ENCODE data around the gene SYT5.
"Not testable (repeated sequence)": the region's sequence is repeated elsewhere in the genome, so short reads cannot be mapped to it uniquely, and the experiment has no call there.

DNA sequence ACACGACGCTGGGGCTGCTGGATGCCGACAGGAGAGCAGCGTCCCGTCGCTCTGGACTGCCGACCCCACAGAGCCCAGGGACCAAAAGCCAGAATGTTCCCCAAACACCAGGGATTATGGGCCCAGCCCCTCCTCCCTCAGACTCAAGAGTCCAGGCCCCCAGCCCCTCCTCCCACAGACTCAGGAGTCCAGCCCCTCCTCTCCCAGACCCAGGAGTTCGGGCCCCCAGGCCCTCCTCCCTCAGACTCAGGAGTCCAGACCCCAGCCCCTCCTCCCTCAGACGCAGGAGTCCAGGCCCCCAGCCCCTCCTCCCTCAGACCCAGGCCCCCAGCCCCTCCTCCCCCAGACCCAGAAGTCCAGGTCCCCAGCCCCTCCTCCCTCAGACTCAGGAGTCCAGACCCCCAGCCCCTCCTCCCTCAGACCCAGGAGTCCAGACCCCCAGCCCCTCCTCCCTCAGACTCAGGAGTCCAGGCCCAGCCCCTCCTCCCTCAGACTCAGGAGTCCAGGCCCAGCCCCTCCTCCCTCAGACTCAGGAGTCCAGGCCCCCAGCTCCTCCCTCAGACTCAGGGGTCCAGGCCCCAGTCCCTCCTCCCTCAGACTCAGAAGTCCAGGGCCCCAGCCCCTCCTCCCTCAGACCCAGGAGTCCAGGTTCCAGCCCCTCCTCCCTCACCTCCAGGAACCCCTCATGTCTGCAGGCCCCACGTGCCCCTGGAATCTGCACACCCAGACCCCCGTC lies 44.8 kb upstream of the SYT5 start:
- not testable (repeated sequence) for TF ChIP-seq POLR2A, EP300 (IDR thresholded peaks at IDR 0.05)
- TF ChIP-seq, protein P1, sequence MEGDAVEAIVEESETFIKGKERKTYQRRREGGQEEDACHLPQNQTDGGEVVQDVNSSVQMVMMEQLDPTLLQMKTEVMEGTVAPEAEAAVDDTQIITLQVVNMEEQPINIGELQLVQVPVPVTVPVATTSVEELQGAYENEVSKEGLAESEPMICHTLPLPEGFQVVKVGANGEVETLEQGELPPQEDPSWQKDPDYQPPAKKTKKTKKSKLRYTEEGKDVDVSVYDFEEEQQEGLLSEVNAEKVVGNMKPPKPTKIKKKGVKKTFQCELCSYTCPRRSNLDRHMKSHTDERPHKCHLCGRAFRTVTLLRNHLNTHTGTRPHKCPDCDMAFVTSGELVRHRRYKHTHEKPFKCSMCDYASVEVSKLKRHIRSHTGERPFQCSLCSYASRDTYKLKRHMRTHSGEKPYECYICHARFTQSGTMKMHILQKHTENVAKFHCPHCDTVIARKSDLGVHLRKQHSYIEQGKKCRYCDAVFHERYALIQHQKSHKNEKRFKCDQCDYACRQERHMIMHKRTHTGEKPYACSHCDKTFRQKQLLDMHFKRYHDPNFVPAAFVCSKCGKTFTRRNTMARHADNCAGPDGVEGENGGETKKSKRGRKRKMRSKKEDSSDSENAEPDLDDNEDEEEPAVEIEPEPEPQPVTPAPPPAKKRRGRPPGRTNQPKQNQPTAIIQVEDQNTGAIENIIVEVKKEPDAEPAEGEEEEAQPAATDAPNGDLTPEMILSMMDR (IDR thresholded peaks at IDR 0.05): not testable (repeated sequence)
